Rectal smooth muscle tissue (tissue), 1 donor: ENCODE data around the gene RPS4Y2.

Experiments used
- H3K27ac ChIP-seq: one replicate; pipeline ENCODE4 v1.7.0; 2013; ENCODE audit warnings: low read depth, low read length, inconsistent platforms
- H3K27me3 ChIP-seq: one replicate; pipeline ENCODE4 v1.7.0; 2013; ENCODE audit warnings: low read length; ENCODE audit not compliant: control insufficient read depth, insufficient read depth
- H3K36me3 ChIP-seq: one replicate; pipeline ENCODE4 v1.7.0; 2013; ENCODE audit warnings: low read length; ENCODE audit not compliant: control insufficient read depth, insufficient read depth
- H3K4me1 ChIP-seq: one replicate; pipeline ENCODE4 v1.7.0; 2013; ENCODE audit warnings: low read length; ENCODE audit not compliant: control insufficient read depth, insufficient read depth
- H3K4me3 ChIP-seq: one replicate; pipeline ENCODE4 v1.7.0; 2013; ENCODE audit warnings: low read length
- H3K9ac ChIP-seq: one replicate; pipeline ENCODE4 v1.7.0; 2013; ENCODE audit warnings: low read length

The RPS4Y2 gene

GRCh38 chrY:20780776-20781175, 24.9 kb downstream of the RPS4Y2 start:
- Histone ChIP-seq H3K4me3 (no peak overlapping the region), H3K36me3 (no peaks in the 10 kb centered on the region), H3K27ac (no peak overlapping the region), H3K9ac (no peak overlapping the region), H3K4me1 (no peaks in the 10 kb centered on the region), H3K27me3 (no peaks in the 10 kb centered on the region)

GRCh38 chrY:20781408-20781807, 25.5 kb downstream of the RPS4Y2 start:
- H3K36me3 ChIP-seq: no peaks in the 10 kb centered on the region
- no peaks in the 10 kb centered on the region for H3K4me1 ChIP-seq
- no peak overlapping the region for H3K27ac ChIP-seq
- H3K4me3 ChIP-seq: no peak overlapping the region
- no peak overlapping the region for H3K9ac ChIP-seq
- H3K27me3 ChIP-seq: no peaks in the 10 kb centered on the region

GRCh38 chrY:20784965-20785364, 29.1 kb downstream of the RPS4Y2 start:
- Histone ChIP-seq H3K4me1 (no peaks in the 10 kb centered on the region), H3K36me3 (no peaks in the 10 kb centered on the region), H3K4me3 (no peak overlapping the region), H3K9ac (no peak overlapping the region), H3K27me3 (no peaks in the 10 kb centered on the region), H3K27ac (no peak overlapping the region)

- no peak overlapping the region for H3K4me3 ChIP-seq
- H3K9ac ChIP-seq: no peak overlapping the region
- no peak overlapping the region for H3K27ac ChIP-seq
- no peaks in the 10 kb centered on the region for H3K4me1 ChIP-seq
- H3K36me3 ChIP-seq: no peaks in the 10 kb centered on the region
- no peaks in the 10 kb centered on the region for H3K27me3 ChIP-seq
Measured at GRCh38 chrY:20787076-20787475, 31.2 kb downstream of the RPS4Y2 start.

GRCh38 chrY:20798351-20799049, 42.6 kb downstream of the RPS4Y2 start:
- H3K4me1 ChIP-seq: no peaks in the 10 kb centered on the region
- H3K27me3 ChIP-seq: no peaks in the 10 kb centered on the region
- no peak overlapping the region for H3K4me3 ChIP-seq

GRCh38 chrY:20802659-20803058, 46.8 kb downstream of the RPS4Y2 start:
- no peak overlapping the region for H3K4me3 ChIP-seq
- H3K27ac ChIP-seq: no peak overlapping the region
- no peaks in the 10 kb centered on the region for H3K36me3 ChIP-seq
- no peaks in the 10 kb centered on the region for H3K4me1 ChIP-seq
- H3K9ac ChIP-seq: no peak overlapping the region
- no peaks in the 10 kb centered on the region for H3K27me3 ChIP-seq

More at GRCh38 chrY:20798351-20799049, 42.6 kb downstream of the RPS4Y2 start:
- Histone ChIP-seq H3K36me3 (no peaks in the 10 kb centered on the region), H3K9ac (no peak overlapping the region), H3K27ac (no peak overlapping the region)

GRCh38 chrY:20806243-20806642, 50.3 kb downstream of the RPS4Y2 start:
- H3K36me3 ChIP-seq: no peaks in the 10 kb centered on the region
- no peak overlapping the region for H3K4me3 ChIP-seq
- H3K4me1 ChIP-seq: no peaks in the 10 kb centered on the region
- H3K27ac ChIP-seq: no peak overlapping the region
- H3K27me3 ChIP-seq: no peaks in the 10 kb centered on the region
- H3K9ac ChIP-seq: no peak overlapping the region

GRCh38 chrY:20813459-20813858, 57.6 kb downstream of the RPS4Y2 start:
- Histone ChIP-seq H3K9ac (no peak overlapping the region), H3K27ac (no peak overlapping the region), H3K4me3 (no peak overlapping the region), H3K4me1 (no peaks in the 10 kb centered on the region), H3K36me3 (no peaks in the 10 kb centered on the region), H3K27me3 (no peaks in the 10 kb centered on the region)

- Histone ChIP-seq H3K27ac (no peak overlapping the region), H3K4me1 (no peaks in the 10 kb centered on the region), H3K36me3 (no peaks in the 10 kb centered on the region), H3K4me3 (no peak overlapping the region), H3K27me3 (no peaks in the 10 kb centered on the region), H3K9ac (no peak overlapping the region)
Measured at GRCh38 chrY:20814794-20815193, 58.9 kb downstream of the RPS4Y2 start.

- Histone ChIP-seq H3K27ac (no peak overlapping the region), H3K9ac (no peak overlapping the region), H3K27me3 (no peaks in the 10 kb centered on the region), H3K36me3 (no peaks in the 10 kb centered on the region), H3K4me3 (no peak overlapping the region), H3K4me1 (no peaks in the 10 kb centered on the region)
Measured at GRCh38 chrY:20817067-20817466, 61.2 kb downstream of the RPS4Y2 start.
